Memory B cell (primary cell): ENCODE results near the gene VSTM1.
A peak's percentile ranks its signal among the peaks of the same experiment; 100 is the strongest.
"Not testable (repeated sequence)": the region's sequence is repeated elsewhere in the genome, so short reads cannot be mapped to it uniquely, and the experiment has no call there.

Experiments
- ATAC-seq: fragments of 150-1000 bp; cut with Tn5 transposase; 2 replicates; pipeline ENCODE4 v1.10.0; 2021; ENCODE audit warnings: low read depth, mild to moderate bottlenecking, moderate library complexity
- DNase-seq, 2 donors: peaks; one replicate each; pipeline ENCODE4 v3.0.0; 2022; ENCODE audit warnings: low spot score in 2 of 2
- H3K27ac Mint-ChIP-seq: one replicate; pipeline ENCODE4 v1.8.0; 2022; ENCODE audit warnings: mild to moderate bottlenecking, moderate library complexity, mixed read lengths
- H3K27me3 Mint-ChIP-seq: one replicate; pipeline ENCODE4 v1.8.0; 2022; ENCODE audit warnings: mixed read lengths
- H3K36me3 Mint-ChIP-seq: one replicate; pipeline ENCODE4 v1.8.0; 2022; ENCODE audit warnings: mild to moderate bottlenecking, mixed read lengths
- H3K4me1 Mint-ChIP-seq: one replicate; pipeline ENCODE4 v1.8.0; 2022; ENCODE audit warnings: mixed read lengths
- H3K4me3 Mint-ChIP-seq: one replicate; pipeline ENCODE4 v1.8.0; 2022; ENCODE audit warnings: mild to moderate bottlenecking, moderate library complexity, mixed read lengths
- H3K9me3 Mint-ChIP-seq: one replicate; pipeline ENCODE4 v1.8.0; 2022; ENCODE audit warnings: mixed read lengths

Gene VSTM1

GRCh38 chr19:54095859-54096616 lies 32.3 kb upstream of the VSTM1 start:
- not testable (repeated sequence) for H3K36me3 Mint-ChIP-seq, H3K4me1 Mint-ChIP-seq, H3K9me3 Mint-ChIP-seq, H3K27ac Mint-ChIP-seq
- peak in 1 of 2 donors; percentile 30 for DNase-seq
- H3K27me3 Mint-ChIP-seq: peaks cover 14% of the 10 kb centered on the region
- H3K4me3 Mint-ChIP-seq: peak overlapping the region; percentile 77
- ATAC-seq: peak; percentile 88

- Mint-ChIP-seq H3K4me3 (peak overlapping the region; percentile 77), H3K27ac (no peak overlapping the region), H3K27me3 (peaks cover 14% of the 10 kb centered on the region), H3K9me3 (peaks cover 3% of the 10 kb centered on the region), H3K4me1 (peaks cover 9% of the 10 kb centered on the region), H3K36me3 (peaks cover 5% of the 10 kb centered on the region)
- ATAC-seq (no peak), DNase-seq (no peak)
Observed at GRCh38 chr19:54095136-54095858, 31.6 kb upstream of the VSTM1 start.

GRCh38 chr19:54094426-54095000 lies 30.8 kb upstream of the VSTM1 start:
- Mint-ChIP-seq H3K9me3 (peaks cover 3% of the 10 kb centered on the region), H3K27ac (no peak overlapping the region), H3K4me3 (no peak overlapping the region), H3K27me3 (peaks cover 14% of the 10 kb centered on the region), H3K36me3 (peaks cover 5% of the 10 kb centered on the region), H3K4me1 (peaks cover 9% of the 10 kb centered on the region)
- ATAC-seq: no peak
- no peak for DNase-seq

- ATAC-seq: no peak
- Mint-ChIP-seq H3K4me1 (no peaks in the 10 kb centered on the region), H3K27me3 (peaks cover 6% of the 10 kb centered on the region), H3K9me3 (peaks cover 5% of the 10 kb centered on the region), H3K27ac (no peak overlapping the region), H3K36me3 (peaks cover 3% of the 10 kb centered on the region), H3K4me3 (no peak overlapping the region)
- DNase-seq: no peak
Observed at GRCh38 chr19:54084410-54084809, 20.7 kb upstream of the VSTM1 start.

GRCh38 chr19:54081032-54081431 lies 17.3 kb upstream of the VSTM1 start, which contains the start of gene TARM1:
TSS of gene TARM1 (minus strand) at chr19:54081365. CDS start at chr19:54081340, 25 bp downstream.
- no peak within 1 kb of the TSS for H3K4me3 Mint-ChIP-seq
- no peak within 1 kb of the TSS for H3K27ac Mint-ChIP-seq
- peaks cover 2% of the 10 kb centered on the region for H3K27me3 Mint-ChIP-seq
- peaks cover 3% of the 10 kb centered on the region for H3K36me3 Mint-ChIP-seq
- DNase-seq (no peak), ATAC-seq (no peak)
- H3K4me1 Mint-ChIP-seq: no peaks in the 10 kb centered on the region
- H3K9me3 Mint-ChIP-seq: peaks cover 7% of the 10 kb centered on the region

- Mint-ChIP-seq H3K27me3 (peaks cover 5% of the 10 kb centered on the region), H3K36me3 (peaks cover 3% of the 10 kb centered on the region), H3K9me3 (peaks cover 7% of the 10 kb centered on the region), H3K4me1 (no peaks in the 10 kb centered on the region), H3K4me3 (no peak overlapping the region), H3K27ac (no peak overlapping the region)
- DNase-seq (no peak), ATAC-seq (no peak)
Observed at GRCh38 chr19:54077334-54077733, 13.6 kb upstream of the VSTM1 start.

GRCh38 chr19:54074851-54075250 lies 11.2 kb upstream of the VSTM1 start:
- Mint-ChIP-seq H3K4me1 (no peaks in the 10 kb centered on the region), H3K9me3 (peaks cover 8% of the 10 kb centered on the region), H3K36me3 (peaks cover 3% of the 10 kb centered on the region), H3K4me3 (no peak overlapping the region), H3K27ac (no peak overlapping the region), H3K27me3 (peaks cover 5% of the 10 kb centered on the region)
- ATAC-seq (no peak), DNase-seq (no peak)

GRCh38 chr19:54073829-54074228 lies 10.1 kb upstream of the VSTM1 start:
- ATAC-seq: no peak
- H3K4me3 Mint-ChIP-seq: no peak overlapping the region

GRCh38 chr19:54069470-54069869 lies 5.8 kb upstream of the VSTM1 start:
- H3K27me3 Mint-ChIP-seq: peaks cover 4% of the 10 kb centered on the region
- no peak overlapping the region for H3K4me3 Mint-ChIP-seq

More at GRCh38 chr19:54073829-54074228, 10.1 kb upstream of the VSTM1 start:
- Mint-ChIP-seq H3K4me1 (no peaks in the 10 kb centered on the region), H3K36me3 (peaks cover 1% of the 10 kb centered on the region), H3K9me3 (peaks cover 13% of the 10 kb centered on the region), H3K27me3 (peaks cover 5% of the 10 kb centered on the region), H3K27ac (no peak overlapping the region)
- no peak for DNase-seq

GRCh38 chr19:54062643-54063042 lies 1.1 kb downstream of the VSTM1 start:
- Mint-ChIP-seq H3K9me3 (peaks cover 8% of the 10 kb centered on the region), H3K27me3 (peaks cover 7% of the 10 kb centered on the region), H3K27ac (no peak overlapping the region), H3K4me3 (no peak overlapping the region), H3K4me1 (peaks cover 2% of the 10 kb centered on the region), H3K36me3 (peaks cover 4% of the 10 kb centered on the region)
- ATAC-seq: no peak
- no peak for DNase-seq

More at GRCh38 chr19:54069470-54069869, 5.8 kb upstream of the VSTM1 start:
- DNase-seq: no peak
- Mint-ChIP-seq H3K9me3 (peaks cover 17% of the 10 kb centered on the region), H3K27ac (no peak overlapping the region), H3K4me1 (peaks cover 2% of the 10 kb centered on the region), H3K36me3 (peaks cover 5% of the 10 kb centered on the region)
- ATAC-seq: no peak

- no peak for ATAC-seq
- no peak for DNase-seq
- Mint-ChIP-seq H3K27me3 (no peaks in the 10 kb centered on the region), H3K9me3 (peaks cover 11% of the 10 kb centered on the region), H3K4me3 (no peak overlapping the region), H3K27ac (no peak overlapping the region), H3K36me3 (no peaks in the 10 kb centered on the region), H3K4me1 (no peaks in the 10 kb centered on the region)
Observed at GRCh38 chr19:54047616-54048015, 16.1 kb downstream of the VSTM1 start.

- H3K4me1 Mint-ChIP-seq: no peaks in the 10 kb centered on the region
- no peak overlapping the region for H3K27ac Mint-ChIP-seq
- H3K27me3 Mint-ChIP-seq: no peaks in the 10 kb centered on the region
- ATAC-seq: no peak
- DNase-seq: no peak
- H3K4me3 Mint-ChIP-seq: no peak overlapping the region
- peaks cover 12% of the 10 kb centered on the region for H3K9me3 Mint-ChIP-seq
- H3K36me3 Mint-ChIP-seq: no peaks in the 10 kb centered on the region
Observed at GRCh38 chr19:54045771-54046170, 17.9 kb downstream of the VSTM1 start.

GRCh38 chr19:54042989-54043388 lies 20.7 kb downstream of the VSTM1 start:
- Mint-ChIP-seq H3K27ac (no peak overlapping the region), H3K4me3 (no peak overlapping the region), H3K27me3 (peaks cover 1% of the 10 kb centered on the region), H3K9me3 (peaks cover 8% of the 10 kb centered on the region), H3K36me3 (no peaks in the 10 kb centered on the region), H3K4me1 (no peaks in the 10 kb centered on the region)
- no peak for DNase-seq
- no peak for ATAC-seq

- Mint-ChIP-seq H3K4me1 (no peaks in the 10 kb centered on the region), H3K27ac (no peak overlapping the region), H3K36me3 (no peaks in the 10 kb centered on the region), H3K27me3 (peaks cover 1% of the 10 kb centered on the region), H3K4me3 (no peak overlapping the region), H3K9me3 (peaks cover 11% of the 10 kb centered on the region)
- ATAC-seq (no peak), DNase-seq (no peak)
Observed at GRCh38 chr19:54041969-54042606, 21.6 kb downstream of the VSTM1 start.
